NCI-H82 treated with DMSO at 0.1 percent for 48 hours (cell line): ENCODE results near the gene HSD17B8.

Experiments used
- DNase-seq: peaks from one replicate; lab custom pipeline; 2025; ENCODE audit not compliant: unreplicated experiment; lab: John Stamatoyannopoulos, UW

The HSD17B8 gene

GRCh38 chr6:33236328-33236727, 31.9 kb downstream of the HSD17B8 start:
- DNase-seq, result no peak

- no peak for DNase-seq
Observed at GRCh38 chr6:33236852-33237251, 32.4 kb downstream of the HSD17B8 start.

DNA sequence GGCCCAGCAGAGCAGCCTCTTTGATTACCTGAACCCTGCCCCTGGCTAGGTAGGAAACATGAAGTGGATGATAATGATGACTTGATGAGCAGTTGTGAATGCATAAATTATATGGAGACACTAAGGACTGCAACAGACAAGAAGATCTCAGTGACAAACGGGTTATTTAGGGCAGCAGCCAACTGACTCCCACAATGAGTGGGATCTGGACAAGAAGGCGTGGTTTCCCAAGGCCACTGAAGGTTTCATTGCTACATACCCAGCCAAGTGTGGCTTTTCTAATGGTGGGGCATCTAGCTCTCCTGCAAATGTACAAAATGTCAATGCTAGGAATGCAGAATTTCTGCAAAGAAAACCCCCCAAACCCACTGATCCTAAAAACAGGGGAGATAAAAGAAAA, 33.3 kb downstream of the HSD17B8 start:
- no peak for DNase-seq

- no peak for DNase-seq
Observed at GRCh38 chr6:33241968-33242367, 37.5 kb downstream of the HSD17B8 start.

GRCh38 chr6:33243476-33243875, 39.0 kb downstream of the HSD17B8 start:
- DNase-seq, result no peak

- peak; percentile 77 for DNase-seq
Observed at GRCh38 chr6:33247977-33248642, 43.7 kb downstream of the HSD17B8 start.

GRCh38 chr6:33248643-33248931, 44.1 kb downstream of the HSD17B8 start:
- no peak for DNase-seq

GRCh38 chr6:33248932-33249731, 44.7 kb downstream of the HSD17B8 start:
- DNase-seq, result peak; percentile 99

GRCh38 chr6:33249732-33250630, 45.5 kb downstream of the HSD17B8 start:
- DNase-seq, result no peak

DNA sequence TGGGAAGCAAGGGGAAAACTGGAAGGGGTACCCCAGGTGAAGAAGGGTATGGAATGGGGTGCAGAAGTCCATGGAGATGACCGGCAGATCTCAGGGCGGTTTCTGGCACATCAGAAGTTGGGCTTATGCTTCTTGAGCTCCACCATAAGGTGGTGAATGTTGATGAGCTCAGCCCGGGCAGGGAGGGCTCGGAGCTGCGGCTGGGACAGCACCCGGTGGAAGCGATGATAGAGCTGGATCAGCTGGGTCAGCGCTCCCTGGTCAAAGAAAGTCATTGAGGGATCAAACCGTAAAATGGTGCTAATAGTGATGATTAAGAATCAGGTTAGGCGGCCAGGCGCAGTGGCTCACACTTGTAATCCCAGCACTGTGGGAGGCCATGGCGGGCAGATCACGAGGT, 46.3 kb downstream of the HSD17B8 start:
- DNase-seq, result no peak

GRCh38 chr6:33251395-33252012, 47.0 kb downstream of the HSD17B8 start:
- DNase-seq, result no peak

DNA sequence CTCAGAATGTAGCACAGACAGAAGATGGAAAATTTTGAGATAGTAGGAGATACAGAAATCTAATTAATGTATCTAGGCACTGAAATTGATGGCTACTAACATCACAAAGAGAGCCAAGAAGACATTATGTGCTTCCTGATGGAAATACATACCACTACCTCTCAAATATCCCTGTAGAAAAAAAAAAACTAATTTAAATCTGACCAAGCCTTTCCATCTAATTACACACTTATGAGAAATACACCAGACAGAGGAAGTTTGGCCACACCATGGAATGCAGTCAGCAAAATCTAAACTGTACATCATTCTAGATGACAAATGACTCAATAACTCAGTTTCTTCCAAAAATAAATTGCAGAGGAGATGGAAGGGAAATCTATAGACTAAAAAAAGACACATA, 48.3 kb downstream of the HSD17B8 start:
- no peak for DNase-seq

DNA sequence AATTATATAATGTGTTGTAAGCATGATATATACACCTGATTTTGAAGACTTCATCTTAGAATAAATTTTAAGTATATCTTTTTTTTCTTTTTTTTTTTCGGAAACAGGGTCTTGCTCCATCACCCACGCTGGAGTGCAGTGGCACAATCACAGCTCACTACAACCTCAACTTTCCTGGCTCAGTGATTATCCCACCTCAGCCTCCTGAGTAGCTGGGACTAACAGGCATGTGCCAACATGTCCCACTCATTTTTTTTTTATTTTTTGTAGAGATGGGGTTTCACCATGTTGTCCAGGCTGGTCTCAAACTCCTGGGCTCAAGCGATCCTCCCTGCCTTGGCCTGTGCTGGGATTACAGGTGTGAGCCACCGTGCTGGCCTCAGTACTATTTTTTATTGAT, 50.1 kb downstream of the HSD17B8 start:
- DNase-seq, result no peak
